ENCODE data around the gene SLF2. TPM values are rescaled to one million over a fixed set of nuclear protein-coding genes. Genes with fewer than 3 reads are reported as not detected.

SLF2 gene
- total and polyA plus RNA-seq, 2 of the 13 experiments (the other 11 are each of a cell fraction or from before 2014, with no cell fraction given), result 12.2 to 48.1 TPM

- peak; percentile 25; the same call in 1 of the 2 replicates for TF ChIP-seq NAIF1 (CRISPR knock-in tag; IDR thresholded peaks at IDR 0.05; ENCODE audit: borderline replicate concordance)
- peak; percentile 95; the same call in 1 of the 2 replicates for TF ChIP-seq MXD4 (CRISPR knock-in tag; IDR thresholded peaks at IDR 0.05)
- TF ChIP-seq ZFX (CRISPR knock-in tag; IDR thresholded peaks at IDR 0.05; ENCODE audit: low read depth), result peak; percentile 93
- TF ChIP-seq ZBTB38 (CRISPR knock-in tag; IDR thresholded peaks at IDR 0.05), result peak; percentile 48
- TF ChIP-seq, protein P1, sequence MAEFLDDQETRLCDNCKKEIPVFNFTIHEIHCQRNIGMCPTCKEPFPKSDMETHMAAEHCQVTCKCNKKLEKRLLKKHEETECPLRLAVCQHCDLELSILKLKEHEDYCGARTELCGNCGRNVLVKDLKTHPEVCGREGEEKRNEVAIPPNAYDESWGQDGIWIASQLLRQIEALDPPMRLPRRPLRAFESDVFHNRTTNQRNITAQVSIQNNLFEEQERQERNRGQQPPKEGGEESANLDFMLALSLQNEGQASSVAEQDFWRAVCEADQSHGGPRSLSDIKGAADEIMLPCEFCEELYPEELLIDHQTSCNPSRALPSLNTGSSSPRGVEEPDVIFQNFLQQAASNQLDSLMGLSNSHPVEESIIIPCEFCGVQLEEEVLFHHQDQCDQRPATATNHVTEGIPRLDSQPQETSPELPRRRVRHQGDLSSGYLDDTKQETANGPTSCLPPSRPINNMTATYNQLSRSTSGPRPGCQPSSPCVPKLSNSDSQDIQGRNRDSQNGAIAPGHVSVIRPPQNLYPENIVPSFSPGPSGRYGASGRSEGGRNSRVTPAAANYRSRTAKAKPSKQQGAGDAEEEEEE (CRISPR knock-in tag; IDR thresholded peaks at IDR 0.05; ENCODE audit: borderline replicate concordance), result 0 out of 2 replicates have a peak, but pooled peaks have one; percentile 91
- TF ChIP-seq ZBTB8A (CRISPR knock-in tag; IDR thresholded peaks at IDR 0.05; ENCODE audit: borderline replicate concordance, low read depth), result no peak
- TF ChIP-seq ZNF253 (CRISPR knock-in tag; IDR thresholded peaks at IDR 0.05; ENCODE audit: borderline replicate concordance), result peak; percentile 67; the same call in 1 of the 2 replicates
- TF ChIP-seq SMC3 (IDR thresholded peaks at IDR 0.05; ENCODE audit: low read length), result no peak
- TF ChIP-seq RAD51 (IDR thresholded peaks at IDR 0.05; ENCODE audit: borderline replicate concordance), result no peak
- TF ChIP-seq, protein P2, sequence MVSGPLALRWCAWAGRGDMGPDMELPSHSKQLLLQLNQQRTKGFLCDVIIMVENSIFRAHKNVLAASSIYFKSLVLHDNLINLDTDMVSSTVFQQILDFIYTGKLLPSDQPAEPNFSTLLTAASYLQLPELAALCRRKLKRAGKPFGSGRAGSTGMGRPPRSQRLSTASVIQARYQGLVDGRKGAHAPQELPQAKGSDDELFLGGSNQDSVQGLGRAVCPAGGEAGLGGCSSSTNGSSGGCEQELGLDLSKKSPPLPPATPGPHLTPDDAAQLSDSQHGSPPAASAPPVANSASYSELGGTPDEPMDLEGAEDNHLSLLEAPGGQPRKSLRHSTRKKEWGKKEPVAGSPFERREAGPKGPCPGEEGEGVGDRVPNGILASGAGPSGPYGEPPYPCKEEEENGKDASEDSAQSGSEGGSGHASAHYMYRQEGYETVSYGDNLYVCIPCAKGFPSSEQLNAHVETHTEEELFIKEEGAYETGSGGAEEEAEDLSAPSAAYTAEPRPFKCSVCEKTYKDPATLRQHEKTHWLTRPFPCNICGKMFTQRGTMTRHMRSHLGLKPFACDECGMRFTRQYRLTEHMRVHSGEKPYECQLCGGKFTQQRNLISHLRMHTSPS (CRISPR knock-in tag; IDR thresholded peaks at IDR 0.05; ENCODE audit: low read depth), result 0 out of 2 replicates have a peak, but pooled peaks have one; percentile 70
- peak; percentile 99 for TF ChIP-seq ZC3H13 (CRISPR knock-in tag; IDR thresholded peaks at IDR 0.05)
- no peak for TF ChIP-seq ZFP36L2 (CRISPR knock-in tag; IDR thresholded peaks at IDR 0.05)
- TF ChIP-seq HOXA5 (CRISPR knock-in tag; IDR thresholded peaks at IDR 0.05), result peak; percentile 69
- peak; percentile 55; the same call in 1 of the 2 replicates for TF ChIP-seq KLF12 (CRISPR knock-in tag; IDR thresholded peaks at IDR 0.05; ENCODE audit: borderline replicate concordance)
- TF ChIP-seq ZBTB21 (CRISPR knock-in tag; IDR thresholded peaks at IDR 0.05), result no peak
- peak; percentile 31; the same call in 1 of the 2 replicates for TF ChIP-seq ARID5B (CRISPR knock-in tag; IDR thresholded peaks at IDR 0.05)
- peak; percentile 42 for TF ChIP-seq ERF (CRISPR knock-in tag; IDR thresholded peaks at IDR 0.05)
- peak; percentile 87 for TF ChIP-seq FOXC1 (CRISPR knock-in tag; IDR thresholded peaks at IDR 0.05; ENCODE audit: borderline replicate concordance)
- TF ChIP-seq CERS6 (CRISPR knock-in tag; IDR thresholded peaks at IDR 0.05), result 0 out of 2 replicates have a peak, but pooled peaks have one; percentile 16
Measured at GRCh38 chr10:100986952-100987684, 74.4 kb downstream of the SLF2 start, which contains the start of the genes MRPL43 and TWNK (continued).

Data from HepG2 (cell line).